Measurements from ENCODE around the gene CADPS2. TPM values are rescaled to one million over a fixed set of nuclear protein-coding genes. Genes with fewer than 3 reads are reported as not detected.
"Not testable (repeated sequence)": the region's sequence is repeated elsewhere in the genome, so short reads cannot be mapped to it uniquely, and the experiment has no call there.

CADPS2 gene
- polyA plus RNA-seq, 1 donor (not counting 4 experiments of a cell fraction or from before 2014, with no cell fraction given), result 0.35 TPM

GRCh38 chr7:122637784-122638183 is 248.5 kb downstream of the CADPS2 start:
- no peak overlapping the region for H3K4me3 ChIP-seq (ENCODE audit: control insufficient read depth in 2 of 3, extremely low read depth in 1 of 3, insufficient read depth in 2 of 3, low read depth in 1 of 3, low read length in 3 of 3)
- H3K9me1 ChIP-seq (ENCODE audit: control insufficient read depth, extremely low read depth, insufficient read depth, low read length), result no peaks in the 10 kb centered on the region
- no peak overlapping the region for H3K9ac ChIP-seq (ENCODE audit: control insufficient read depth, extremely low read depth, insufficient read depth, low read length)
- dilution Hi-C loops (cut with MboI; ENCODE audit: extremely low pct_ligation_motif_present, low sequenced_read_pairs), result no loop called here
- no peak for TF ChIP-seq EZH2 (IDR thresholded peaks at IDR 0.05; ENCODE audit: low read length)
- no peak for TF ChIP-seq CTCF (optimal IDR thresholded peaks at IDR 0.05 in 1 of 3, IDR thresholded peaks at IDR 0.05 in 1 of 3, conservative IDR thresholded peaks at IDR 0.05 in 1 of 3; ENCODE audit: extremely low read depth in 1 of 3, insufficient read depth in 2 of 3, low read length in 3 of 3)
- no peaks in the 10 kb centered on the region for H3K9me3 ChIP-seq (ENCODE audit: control insufficient read depth, low read depth, low read length)
- FAIRE-seq, result no peak
- no peak overlapping the region for H2AFZ ChIP-seq (ENCODE audit: control insufficient read depth, low read length)
- H4K20me1 ChIP-seq (ENCODE audit: control insufficient read depth, extremely low read depth, insufficient read depth, low read length), result no peaks in the 10 kb centered on the region
- no peak overlapping the region for H3K27ac ChIP-seq (ENCODE audit: control insufficient read depth, insufficient read depth, low read length)
- no peak overlapping the region for H3K4me2 ChIP-seq (ENCODE audit: control insufficient read depth, extremely low read depth, insufficient read depth, low read depth, low read length)
- no peaks in the 10 kb centered on the region for H3K36me3 ChIP-seq (ENCODE audit: control insufficient read depth in 2 of 2, extremely low read depth in 1 of 2, insufficient read depth in 2 of 2, low read length in 2 of 2)
- H3K27me3 ChIP-seq (ENCODE audit: control insufficient read depth, extremely low read depth, insufficient read depth, low read length), result no peaks in the 10 kb centered on the region
- no peak for DNase-seq (ENCODE audit: low read depth, low spot score)
- H3K79me2 ChIP-seq (ENCODE audit: control insufficient read depth, insufficient read depth, low read length), result no peaks in the 10 kb centered on the region
- H3K4me1 ChIP-seq (ENCODE audit: control insufficient read depth, extremely low read depth, insufficient read depth, low read length), result no peaks in the 10 kb centered on the region

GRCh38 chr7:122635481-122635880 is 250.8 kb downstream of the CADPS2 start:
- H4K20me1 ChIP-seq (ENCODE audit: control insufficient read depth, extremely low read depth, insufficient read depth, low read length); H3K79me2 ChIP-seq (ENCODE audit: control insufficient read depth, insufficient read depth, low read length); H3K9me3 ChIP-seq (ENCODE audit: control insufficient read depth, low read depth, low read length); H3K27me3 ChIP-seq (ENCODE audit: control insufficient read depth, extremely low read depth, insufficient read depth, low read length); dilution Hi-C loops (cut with MboI; ENCODE audit: extremely low pct_ligation_motif_present, low sequenced_read_pairs); H3K36me3 ChIP-seq (ENCODE audit: control insufficient read depth in 2 of 2, extremely low read depth in 1 of 2, insufficient read depth in 2 of 2, low read length in 2 of 2); H3K4me2 ChIP-seq (ENCODE audit: control insufficient read depth, extremely low read depth, insufficient read depth, low read depth, low read length); H3K4me3 ChIP-seq (ENCODE audit: control insufficient read depth in 2 of 3, extremely low read depth in 1 of 3, insufficient read depth in 2 of 3, low read depth in 1 of 3, low read length in 3 of 3); FAIRE-seq; H3K9ac ChIP-seq (ENCODE audit: control insufficient read depth, extremely low read depth, insufficient read depth, low read length); H3K4me1 ChIP-seq (ENCODE audit: control insufficient read depth, extremely low read depth, insufficient read depth, low read length); H2AFZ ChIP-seq (ENCODE audit: control insufficient read depth, low read length); H3K27ac ChIP-seq (ENCODE audit: control insufficient read depth, insufficient read depth, low read length); H3K9me1 ChIP-seq (ENCODE audit: control insufficient read depth, extremely low read depth, insufficient read depth, low read length); DNase-seq (ENCODE audit: low read depth, low spot score): not testable (repeated sequence)

- H3K9me1 ChIP-seq (ENCODE audit: control insufficient read depth, extremely low read depth, insufficient read depth, low read length), result no peaks in the 10 kb centered on the region
- H4K20me1 ChIP-seq (ENCODE audit: control insufficient read depth, extremely low read depth, insufficient read depth, low read length), result no peaks in the 10 kb centered on the region
- H3K27ac ChIP-seq (ENCODE audit: control insufficient read depth, insufficient read depth, low read length), result no peak overlapping the region
- no peak for TF ChIP-seq EZH2 (IDR thresholded peaks at IDR 0.05; ENCODE audit: low read length)
- no peak for TF ChIP-seq CTCF (optimal IDR thresholded peaks at IDR 0.05 in 1 of 3, IDR thresholded peaks at IDR 0.05 in 1 of 3, conservative IDR thresholded peaks at IDR 0.05 in 1 of 3; ENCODE audit: extremely low read depth in 1 of 3, insufficient read depth in 2 of 3, low read length in 3 of 3)
- no peaks in the 10 kb centered on the region for H3K36me3 ChIP-seq (ENCODE audit: control insufficient read depth in 2 of 2, extremely low read depth in 1 of 2, insufficient read depth in 2 of 2, low read length in 2 of 2)
- no peaks in the 10 kb centered on the region for H3K4me1 ChIP-seq (ENCODE audit: control insufficient read depth, extremely low read depth, insufficient read depth, low read length)
- dilution Hi-C loops (cut with MboI; ENCODE audit: extremely low pct_ligation_motif_present, low sequenced_read_pairs), result no loop called here
- no peaks in the 10 kb centered on the region for H3K27me3 ChIP-seq (ENCODE audit: control insufficient read depth, extremely low read depth, insufficient read depth, low read length)
- H3K4me3 ChIP-seq (ENCODE audit: control insufficient read depth in 2 of 3, extremely low read depth in 1 of 3, insufficient read depth in 2 of 3, low read depth in 1 of 3, low read length in 3 of 3), result no peak overlapping the region
- no peak for FAIRE-seq
- no peaks in the 10 kb centered on the region for H3K79me2 ChIP-seq (ENCODE audit: control insufficient read depth, insufficient read depth, low read length)
- no peak overlapping the region for H3K4me2 ChIP-seq (ENCODE audit: control insufficient read depth, extremely low read depth, insufficient read depth, low read depth, low read length)
- H3K9ac ChIP-seq (ENCODE audit: control insufficient read depth, extremely low read depth, insufficient read depth, low read length), result no peak overlapping the region
- H2AFZ ChIP-seq (ENCODE audit: control insufficient read depth, low read length), result no peak overlapping the region
- no peaks in the 10 kb centered on the region for H3K9me3 ChIP-seq (ENCODE audit: control insufficient read depth, low read depth, low read length)
- DNase-seq (ENCODE audit: low read depth, low spot score), result no peak
Measured at GRCh38 chr7:122633472-122633871, 252.8 kb downstream of the CADPS2 start.

All from keratinocyte (primary cell).